NCI-H526 (cell line): ENCODE data around the gene KCNIP4.

Experiments used
- DNase-seq, 2 experiments: peaks; one replicate each; lab custom pipeline; 2025; lab: John Stamatoyannopoulos, UW

KCNIP4 gene

DNA sequence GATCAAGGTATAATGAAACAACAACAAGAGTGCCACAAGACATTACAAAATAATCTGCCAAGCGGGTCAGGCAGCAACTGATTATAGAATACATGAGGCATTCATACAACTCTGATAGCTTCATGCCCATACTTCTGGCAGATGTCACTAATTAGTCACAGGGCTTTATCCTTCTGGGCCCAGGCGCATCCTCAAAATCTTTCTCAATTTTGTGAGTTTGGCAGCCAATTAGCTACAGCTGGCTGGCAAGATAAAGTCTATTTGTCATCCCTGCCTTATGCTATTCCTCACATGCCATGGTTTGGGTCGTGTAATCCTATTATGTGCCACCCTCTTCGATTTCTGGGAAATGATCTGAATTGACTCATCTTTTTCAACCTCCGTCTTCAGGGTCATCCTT is 994.0 kb downstream of the KCNIP4 start:
- DNase-seq, result no peak

- no peak for DNase-seq
These were observed 1003.6 kb downstream of the KCNIP4 start for GRCh38 chr4:20944961-20945360.

GRCh38 chr4:20944451-20944850 is 1004.1 kb downstream of the KCNIP4 start:
- no peak for DNase-seq

GRCh38 chr4:20938204-20938603 is 1010.4 kb downstream of the KCNIP4 start:
- no peak for DNase-seq

GRCh38 chr4:20926529-20926928 is 1022.0 kb downstream of the KCNIP4 start:
- no peak for DNase-seq

GRCh38 chr4:20925176-20925575 is 1023.4 kb downstream of the KCNIP4 start:
- DNase-seq, result no peak

DNA sequence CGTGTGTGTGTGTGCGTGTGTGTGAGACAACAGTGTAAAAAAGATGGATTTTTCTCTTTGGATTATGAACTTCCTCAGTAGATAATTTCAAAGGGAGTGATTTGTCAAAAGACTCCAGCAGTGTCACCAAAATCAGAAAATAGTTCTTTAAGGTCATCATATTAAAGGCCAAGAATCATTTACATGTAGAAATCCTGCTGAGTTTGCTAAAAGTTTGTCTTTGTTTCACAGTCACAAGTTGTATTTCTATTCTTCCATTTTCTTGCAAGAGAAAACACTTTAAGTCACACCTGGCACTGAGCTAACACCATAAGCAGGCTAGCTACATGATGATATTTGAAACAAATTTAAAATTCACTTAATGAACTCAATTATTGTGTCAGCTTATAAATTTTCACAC is 1025.6 kb downstream of the KCNIP4 start:
- DNase-seq, result no peak

DNA sequence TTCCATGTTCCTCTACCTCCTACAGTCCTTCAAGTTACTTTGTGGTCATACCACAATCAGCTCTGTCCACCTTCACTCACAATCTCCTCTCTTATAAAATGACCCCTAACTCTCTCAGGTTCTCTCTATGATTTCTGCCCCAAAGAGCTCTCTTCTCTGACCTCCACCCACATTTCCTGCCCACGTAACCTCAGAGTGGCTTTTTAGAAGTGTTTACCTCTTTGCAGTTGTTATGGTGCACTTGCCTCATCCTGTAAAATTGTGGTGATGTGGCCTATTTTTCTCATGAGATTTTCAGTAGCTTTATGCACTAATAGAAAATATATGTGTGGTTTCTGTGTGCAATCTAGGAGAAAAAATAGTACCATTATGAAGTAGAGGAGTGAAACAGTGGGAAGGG is 1032.5 kb downstream of the KCNIP4 start:
- no peak for DNase-seq

- DNase-seq, result no peak
These were observed 1043.6 kb downstream of the KCNIP4 start for GRCh38 chr4:20904966-20905365.

DNA sequence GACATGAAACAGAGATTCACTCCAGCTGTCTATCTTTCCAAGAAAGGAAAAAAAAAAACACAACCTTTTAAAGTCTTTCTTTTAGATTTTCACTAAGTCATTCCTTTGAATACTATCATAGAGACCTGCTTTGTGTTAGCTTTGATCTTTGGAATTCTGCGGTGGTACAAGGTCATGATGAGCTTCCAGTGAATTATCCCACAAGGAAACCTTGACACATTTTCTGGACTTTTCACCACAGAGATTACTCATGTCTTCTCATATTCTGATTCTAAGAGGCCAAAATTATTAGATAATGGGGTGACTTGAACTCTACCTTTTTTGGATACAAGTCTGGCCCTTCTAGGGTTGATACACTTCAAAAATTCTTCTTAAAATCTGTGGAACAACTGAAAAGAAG is 1046.7 kb downstream of the KCNIP4 start:
- DNase-seq, result no peak

GRCh38 chr4:20899591-20899990 is 1049.0 kb downstream of the KCNIP4 start:
- DNase-seq, result no peak

GRCh38 chr4:20895988-20896387 is 1052.6 kb downstream of the KCNIP4 start:
- no peak for DNase-seq

GRCh38 chr4:20895208-20895607 is 1053.4 kb downstream of the KCNIP4 start:
- no peak for DNase-seq

DNA sequence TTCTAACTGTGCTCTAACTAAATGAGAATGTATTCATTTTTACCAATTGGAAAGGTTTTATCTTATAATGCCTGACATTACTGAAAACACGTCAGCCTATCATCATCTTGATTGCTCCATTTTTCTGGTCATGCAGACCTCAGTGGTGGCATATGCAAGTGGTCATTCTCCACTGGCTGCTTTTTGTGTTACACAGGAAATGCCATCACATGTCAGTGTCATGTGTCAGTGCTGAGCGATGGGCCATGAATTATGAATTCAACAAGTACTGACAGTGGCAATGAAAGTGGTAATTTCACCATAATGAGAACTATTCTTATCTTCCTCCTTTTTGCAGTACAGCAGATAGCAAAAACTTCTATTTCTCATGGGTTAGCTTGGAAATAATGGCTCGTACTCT is 1057.8 kb downstream of the KCNIP4 start:
- no peak for DNase-seq

DNA sequence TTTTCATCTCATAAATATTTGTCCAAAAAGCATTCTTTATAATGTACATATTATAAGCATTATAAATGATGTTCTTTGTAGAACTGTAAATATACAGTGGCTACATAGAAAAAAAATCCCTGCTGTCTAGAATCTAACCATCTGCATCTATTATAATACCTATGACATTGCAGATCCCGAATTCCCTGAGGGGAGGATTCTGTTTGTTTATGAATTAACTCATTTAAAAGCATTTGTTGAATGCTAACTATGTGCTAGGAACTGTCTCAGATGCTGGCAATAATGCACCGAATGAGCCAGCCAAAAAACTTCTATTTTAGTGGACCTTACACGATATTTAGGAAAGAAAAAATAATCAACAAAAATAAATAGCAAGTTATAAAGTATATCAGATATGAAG is 1058.7 kb downstream of the KCNIP4 start:
- no peak for DNase-seq

- no peak for DNase-seq
These were observed 1064.9 kb downstream of the KCNIP4 start for GRCh38 chr4:20883677-20884076.

- DNase-seq, result no peak
These were observed 1065.3 kb downstream of the KCNIP4 start for GRCh38 chr4:20883231-20883630.

- DNase-seq, result no peak
These were observed 1066.1 kb downstream of the KCNIP4 start for GRCh38 chr4:20882500-20882899.

- no peak for DNase-seq
These were observed 1066.9 kb downstream of the KCNIP4 start for GRCh38 chr4:20881658-20882057.

- DNase-seq, result no peak
These were observed 1069.8 kb downstream of the KCNIP4 start for GRCh38 chr4:20878806-20879205.

GRCh38 chr4:20870436-20870835 is 1078.1 kb downstream of the KCNIP4 start:
- no peak for DNase-seq

GRCh38 chr4:20868108-20868507 is 1080.5 kb downstream of the KCNIP4 start:
- DNase-seq, result no peak

DNA sequence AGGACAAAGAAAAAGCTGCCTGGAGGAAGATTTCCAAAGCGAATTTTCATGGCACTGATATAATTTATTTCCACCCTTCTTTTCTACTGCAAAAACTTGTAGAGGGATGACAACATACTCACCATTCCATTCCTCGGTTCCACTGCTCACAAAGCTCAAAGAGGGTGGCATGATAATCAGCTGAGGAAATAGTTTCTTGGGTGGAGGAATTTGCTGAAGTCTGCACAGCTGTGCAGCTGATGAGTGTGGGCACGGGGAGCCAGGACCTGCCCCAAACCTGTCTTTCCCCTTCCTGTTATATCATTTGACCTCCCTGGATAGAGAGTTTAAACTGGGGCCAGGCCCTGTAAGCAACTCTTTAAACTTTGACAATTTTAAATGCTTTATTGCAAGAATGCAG is 1087.7 kb downstream of the KCNIP4 start:
- DNase-seq, result no peak

- peak; percentile 17 to 37 for DNase-seq
These were observed 1089.3 kb downstream of the KCNIP4 start for GRCh38 chr4:20859097-20859781.
